Thymus (tissue), 11 donors: ENCODE measurements around the gene PPTC7. TPM values are rescaled to one million over a fixed set of nuclear protein-coding genes. Genes with fewer than 3 reads are reported as not detected.
A peak's percentile ranks its signal among the peaks of the same experiment; 100 is the strongest.
"Not testable (repeated sequence)": the region's sequence is repeated elsewhere in the genome, so short reads cannot be mapped to it uniquely, and the experiment has no call there.

Experiments
- DNase-seq, 9 donors: peaks; one replicate each; pipeline ENCODE4 v3.0.0-alpha.2; 2013; ENCODE audit warnings: low spot score in 9 of 9, low read depth in 6 of 9, missing footprints in 1 of 9
- H3K27ac ChIP-seq, 2 donors: one replicate each; pipeline ENCODE4 v1.5.1; 2013; ENCODE audit warnings: control low read depth in 1 of 2, low read depth in 1 of 2, low read length in 1 of 2, mild to moderate bottlenecking in 1 of 2, moderate library complexity in 1 of 2
- H3K27me3 ChIP-seq, 2 donors: one replicate each; pipeline ENCODE4 v1.5.1; 2013; ENCODE audit warnings: low read length in 1 of 2; ENCODE audit not compliant: control insufficient read depth in 2 of 2, insufficient read depth in 1 of 2
- H3K36me3 ChIP-seq, 2 donors: one replicate each; pipeline ENCODE4 v1.5.1; 2013; ENCODE audit warnings: low read length in 1 of 2, mild to moderate bottlenecking in 1 of 2, moderate library complexity in 1 of 2; ENCODE audit not compliant: control insufficient read depth in 2 of 2, insufficient read depth in 2 of 2
- H3K4me1 ChIP-seq, 2 donors: one replicate each; pipeline ENCODE4 v1.5.1; 2013; ENCODE audit warnings: low read length in 2 of 2; ENCODE audit not compliant: control insufficient read depth in 2 of 2, insufficient read depth in 2 of 2
- H3K4me3 ChIP-seq, 2 donors: one replicate each; pipeline ENCODE4 v1.5.1; 2013; ENCODE audit warnings: low read length in 2 of 2, control low read depth in 1 of 2, mild to moderate bottlenecking in 1 of 2
- H3K9me3 ChIP-seq, 2 donors: one replicate each; pipeline ENCODE4 v1.5.1; 2013; ENCODE audit warnings: low read length in 1 of 2, mild to moderate bottlenecking in 1 of 2; ENCODE audit not compliant: control insufficient read depth in 2 of 2, insufficient read depth in 1 of 2
- WGBS: extraction: QIAGEN DNeasy Blood & Tissue Kit; methylation state at CpG from one replicate; pipeline ENCODE4 v1.1.7; 2013; 5-methylcytosine and 5-hydroxymethylcytosine counted together
- polyA plus RNA-seq: library from polyadenylated mRNA; stranded (reverse); fragments of 200-250 nt; gene quantifications from one replicate; pipeline ENCODE4 v1.2.3, GENCODE V29; 2013
- total RNA-seq: library from RNA; stranded (reverse); fragments of 120-200 nt; gene quantifications from one replicate; pipeline ENCODE4 v1.2.4, GENCODE V29; 2013
- donor health status: healthy.

PPTC7 gene
- total and polyA plus RNA-seq, 2 donors = 5.8 to 19.2 TPM

- WGBS = 87% methylated on average over 23 of the region's 23 CpGs
- Histone ChIP-seq H3K27ac (peak overlapping the region; percentile 83 to 86), H3K27me3 (no peaks in the 10 kb centered on the region), H3K4me3 (peak overlapping the region; percentile 76 to 86), H3K9me3 (no peaks in the 10 kb centered on the region), H3K36me3 (peaks cover 0 to 5% of the 10 kb centered on the region in 2 donors), H3K4me1 (peaks cover 6 to 9% of the 10 kb centered on the region in 2 donors)
- DNase-seq = no peak
Measured at GRCh38 chr12:110613071-110613770, 30.1 kb upstream of the PPTC7 start.

- peaks cover 0 to 2% of the 10 kb centered on the region in 2 donors for H3K9me3 ChIP-seq
- no peak for DNase-seq
- peaks cover 0 to 8% of the 10 kb centered on the region in 2 donors for H3K4me1 ChIP-seq
- H3K36me3 ChIP-seq = no peaks in the 10 kb centered on the region
- H3K4me3 ChIP-seq = peak overlapping the region in 1 of 2 donors; percentile 58
- peak overlapping the region in 1 of 2 donors; percentile 42 for H3K27ac ChIP-seq
- no peaks in the 10 kb centered on the region for H3K27me3 ChIP-seq
- WGBS = 89% methylated on average over 8 of the region's 8 CpGs
Measured at GRCh38 chr12:110606253-110606611, 23.1 kb upstream of the PPTC7 start.

DNA sequence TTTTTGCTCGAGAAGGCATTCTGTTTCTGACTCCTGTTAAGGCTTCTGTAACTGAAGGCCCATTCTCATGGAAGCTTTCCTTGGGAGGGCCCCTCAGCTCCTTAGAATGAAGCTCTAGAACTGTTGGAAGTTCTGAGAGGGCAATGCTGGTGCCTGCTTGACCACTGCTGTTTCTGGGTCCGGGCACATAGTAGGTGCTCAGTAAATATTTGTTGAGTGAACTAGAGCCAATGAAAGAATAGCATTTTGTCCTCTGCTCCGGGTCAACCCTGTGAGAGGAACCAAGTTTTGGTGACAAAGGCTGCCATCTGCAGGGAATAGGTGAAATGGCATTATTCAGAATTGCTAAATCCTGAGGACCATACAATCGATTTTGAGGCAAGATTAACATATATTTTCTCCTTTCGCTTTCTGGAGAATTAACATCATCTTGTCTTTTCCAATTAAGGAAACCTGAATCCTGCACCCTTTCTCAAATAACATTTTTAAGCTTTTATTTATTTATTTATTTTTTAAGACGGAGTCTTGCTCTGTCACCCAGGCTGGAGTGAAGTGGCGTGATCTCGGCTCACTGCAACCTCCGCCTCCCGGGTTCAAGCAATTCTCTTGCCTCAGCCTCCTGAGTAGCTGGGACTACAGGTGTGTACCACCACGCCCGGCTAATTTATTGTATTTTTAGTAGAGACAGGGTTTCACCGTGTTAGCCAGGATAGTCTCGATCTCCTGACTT lies 19.1 kb upstream of the PPTC7 start:
- peak in 3 of 9 donors; percentile 45 to 71 (median 56) for DNase-seq
- H3K9me3 ChIP-seq, H3K27me3 ChIP-seq, H3K4me3 ChIP-seq, H3K27ac ChIP-seq, H3K36me3 ChIP-seq, H3K4me1 ChIP-seq: not testable (repeated sequence)
- WGBS = 72% methylated on average over 14 of the region's 14 CpGs

DNA sequence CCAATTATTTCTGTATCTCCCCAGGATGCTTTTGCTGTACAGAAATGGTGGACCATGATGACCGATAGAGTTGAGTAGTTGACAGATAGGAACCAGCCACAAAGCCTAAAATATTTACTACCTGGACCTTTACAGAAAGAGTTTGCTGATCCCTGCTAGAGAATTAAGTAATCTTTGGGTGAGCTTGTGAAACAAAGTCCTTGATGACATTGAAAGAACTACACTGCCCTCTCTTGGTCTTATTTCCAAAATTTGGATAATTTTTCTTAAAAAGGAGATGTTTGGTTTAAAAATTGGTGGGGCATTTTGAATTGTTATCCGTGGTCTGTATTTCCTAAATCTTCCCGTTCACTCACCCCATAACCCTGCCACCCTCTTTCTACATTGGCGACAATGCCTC lies 17.1 kb upstream of the PPTC7 start:
- DNase-seq = peak in 3 of 9 donors; percentile 42 to 79 (median 55)
- Histone ChIP-seq H3K9me3 (no peaks in the 10 kb centered on the region), H3K36me3 (no peaks in the 10 kb centered on the region), H3K27me3 (no peaks in the 10 kb centered on the region), H3K4me1 (peaks cover 0 to under 1% of the 10 kb centered on the region in 2 donors), H3K27ac (no peak overlapping the region), H3K4me3 (no peak overlapping the region)
- 32% methylated on average over 4 of the region's 4 CpGs for WGBS

GRCh38 chr12:110599334-110599733 lies 16.2 kb upstream of the PPTC7 start:
- no peak overlapping the region for H3K27ac ChIP-seq
- H3K4me1 ChIP-seq = no peaks in the 10 kb centered on the region
- WGBS = 88% methylated on average over 4 of the region's 4 CpGs

GRCh38 chr12:110597885-110598284 lies 14.8 kb upstream of the PPTC7 start:
- 100% methylated on average over 1 of the region's 1 CpG for WGBS
- H3K4me3 ChIP-seq = no peak overlapping the region
- no peaks in the 10 kb centered on the region for H3K4me1 ChIP-seq
- H3K27ac ChIP-seq = no peak overlapping the region
- no peak for DNase-seq
- H3K27me3 ChIP-seq = no peaks in the 10 kb centered on the region
- no peaks in the 10 kb centered on the region for H3K9me3 ChIP-seq
- H3K36me3 ChIP-seq = no peaks in the 10 kb centered on the region

More at GRCh38 chr12:110599334-110599733, 16.2 kb upstream of the PPTC7 start:
- Histone ChIP-seq H3K27me3 (no peaks in the 10 kb centered on the region), H3K4me3 (no peak overlapping the region), H3K36me3 (no peaks in the 10 kb centered on the region), H3K9me3 (no peaks in the 10 kb centered on the region)
- DNase-seq = no peak

- WGBS = 98% methylated on average over 4 of the region's 4 CpGs
- H3K27me3 ChIP-seq, H3K4me3 ChIP-seq, H3K27ac ChIP-seq, DNase-seq, H3K36me3 ChIP-seq, H3K9me3 ChIP-seq: not testable (repeated sequence)
- H3K4me1 ChIP-seq = peaks cover 10% of the 10 kb centered on the region in 2 donors
Measured at GRCh38 chr12:110592919-110593318, 9.8 kb upstream of the PPTC7 start.

DNA sequence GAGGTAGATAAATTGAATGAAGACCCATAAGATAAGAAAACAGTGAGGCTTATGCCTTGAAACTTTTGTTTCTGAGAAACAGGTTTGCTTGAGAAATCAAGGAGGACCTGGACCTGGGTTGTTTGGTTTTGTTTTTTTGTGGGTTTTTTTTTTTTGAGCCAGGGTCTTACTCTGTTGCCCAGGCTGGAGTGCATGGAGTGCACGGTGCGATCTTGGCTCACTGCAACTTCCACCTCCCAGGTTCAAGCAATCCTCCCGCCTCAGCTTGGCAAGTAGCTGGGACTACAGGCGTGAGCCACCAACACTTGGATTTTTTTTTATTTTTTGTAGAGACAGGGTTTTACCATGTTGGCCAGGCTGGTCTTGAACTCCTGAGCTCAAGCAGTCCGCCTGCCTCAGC lies 9.0 kb upstream of the PPTC7 start:
- Histone ChIP-seq H3K36me3 (no peaks in the 10 kb centered on the region), H3K27ac (no peak overlapping the region), H3K27me3 (no peaks in the 10 kb centered on the region), H3K9me3 (no peaks in the 10 kb centered on the region), H3K4me3 (no peak overlapping the region), H3K4me1 (peaks cover 10% of the 10 kb centered on the region in 2 donors)
- WGBS = over 99% methylated on average over 5 of the region's 5 CpGs
- no peak for DNase-seq

- H3K36me3 ChIP-seq = no peaks in the 10 kb centered on the region
- no peak overlapping the region for H3K4me3 ChIP-seq
- no peaks in the 10 kb centered on the region for H3K9me3 ChIP-seq
- no peak for DNase-seq
- no peaks in the 10 kb centered on the region for H3K27me3 ChIP-seq
- WGBS = 93% methylated on average over 7 of the region's 7 CpGs
- peak overlapping the region in 1 of 2 donors; percentile 25 for H3K27ac ChIP-seq
- peaks cover 10% of the 10 kb centered on the region in 2 donors for H3K4me1 ChIP-seq
Measured at GRCh38 chr12:110591451-110592051, 8.4 kb upstream of the PPTC7 start.
